Bronchial epithelial cell (primary cell): Measurements from ENCODE around the gene KDM1B. TPM values are rescaled to one million over a fixed set of nuclear protein-coding genes. Genes with fewer than 3 reads are reported as not detected.

Experiments
- DNase-seq: peaks from one replicate; pipeline ENCODE4 v3.0.0-alpha.2; 2010; ENCODE audit warnings: low read depth
- FAIRE-seq: peaks from 2 replicates; lab custom pipeline; 2011; peaks lifted over from hg19 to GRCh38; lab: Jason Lieb, UNC
- H3K27me3 ChIP-seq: 2 replicates; pipeline ENCODE4 v1.5.1; 2011; ENCODE audit warnings: low read length; ENCODE audit not compliant: control insufficient read depth, insufficient read depth
- H3K36me3 ChIP-seq: 2 replicates; pipeline ENCODE4 v1.5.1; 2011; ENCODE audit warnings: low read length; ENCODE audit not compliant: control insufficient read depth, insufficient read depth
- H3K4me3 ChIP-seq: 2 replicates; pipeline ENCODE4 v1.5.1; 2011; ENCODE audit warnings: mild to moderate bottlenecking, low read depth, low read length, control low read depth
- CTCF ChIP-seq: IDR thresholded peaks from 2 replicates; pipeline ENCODE4 v1.5.1; 2011; ENCODE audit warnings: mild to moderate bottlenecking, moderate library complexity, low read length, control low read depth, inconsistent platforms; ENCODE audit not compliant: insufficient read depth, severe bottlenecking
- total RNA-seq: library from RNA; depleted of rRNA; stranded (reverse); fragments of >200 nt; gene quantifications from 2 replicates; pipeline ENCODE4 v1.2.1, GENCODE V29; 2014

The KDM1B gene
- total RNA-seq, 1 donor from 2014 or later = 21.1 TPM

DNA sequence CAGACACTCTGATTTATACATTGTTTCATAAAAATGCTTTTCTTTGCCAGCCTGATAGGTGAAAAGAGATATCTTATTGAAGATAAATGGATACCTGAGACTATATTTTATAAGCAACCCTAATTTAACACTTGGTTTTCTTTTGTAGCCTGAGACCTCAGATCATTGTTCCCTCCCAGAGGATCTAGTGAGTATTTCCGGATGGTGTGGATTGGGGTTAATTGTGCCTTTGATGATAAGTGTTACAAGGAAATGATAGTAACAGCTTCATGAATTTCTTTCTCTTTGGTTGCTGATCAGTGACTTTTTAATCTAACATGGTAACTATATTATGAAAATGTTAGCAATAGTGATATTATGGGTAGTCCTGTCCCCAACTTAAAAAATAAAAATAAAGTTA, 30.4 kb downstream of the KDM1B start:
- no peak for TF ChIP-seq CTCF

GRCh38 chr6:18186033-18186432, 30.8 kb downstream of the KDM1B start:
- Histone ChIP-seq H3K27me3 (no peaks in the 10 kb centered on the region), H3K36me3 (peaks cover 1% of the 10 kb centered on the region), H3K4me3 (no peak overlapping the region)
- FAIRE-seq (no peak), DNase-seq (no peak)
- no peak for TF ChIP-seq CTCF

More for the DNA sequence above, 30.4 kb downstream of the KDM1B start:
- DNase-seq (no peak), FAIRE-seq (no peak)
- Histone ChIP-seq H3K4me3 (no peak overlapping the region), H3K36me3 (peaks cover 1% of the 10 kb centered on the region), H3K27me3 (no peaks in the 10 kb centered on the region)

DNA sequence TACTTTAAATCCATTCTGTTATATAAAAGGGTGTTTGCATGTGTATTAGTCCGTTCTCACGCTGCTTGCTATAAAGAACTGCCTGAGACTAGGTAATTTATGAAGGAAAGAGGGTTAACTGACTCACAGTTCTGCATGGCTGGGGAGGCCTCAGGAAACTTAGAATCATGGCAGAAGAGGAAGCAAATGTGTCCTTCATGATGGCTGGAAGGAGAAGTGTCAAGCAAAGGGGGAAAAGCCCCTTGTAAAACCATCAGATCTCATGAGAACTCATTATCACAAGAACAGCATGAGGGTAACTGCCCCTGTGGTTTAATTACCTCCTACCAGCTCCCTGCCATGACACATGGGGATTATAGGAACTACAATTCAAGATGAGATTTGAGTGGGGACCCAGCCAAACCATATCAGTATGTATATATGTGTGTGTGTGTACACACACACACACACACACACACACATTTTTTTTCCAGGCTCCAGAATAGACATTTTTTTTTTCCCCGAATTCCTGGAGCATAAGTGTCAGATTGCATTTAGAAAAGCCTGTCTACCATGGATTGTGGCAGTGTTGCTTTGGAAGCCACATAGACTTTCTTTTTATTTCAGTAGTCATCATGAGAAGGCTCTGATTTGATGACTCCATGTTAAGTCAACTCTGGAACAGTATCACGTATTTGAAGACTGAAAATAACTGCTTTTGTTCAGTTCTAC, 31.5 kb downstream of the KDM1B start:
- Histone ChIP-seq H3K4me3 (no peak overlapping the region), H3K27me3 (no peaks in the 10 kb centered on the region), H3K36me3 (peaks cover 1% of the 10 kb centered on the region)
- no peak for TF ChIP-seq CTCF
- DNase-seq (no peak), FAIRE-seq (no peak)

GRCh38 chr6:18187701-18188100, 32.5 kb downstream of the KDM1B start:
- Histone ChIP-seq H3K4me3 (no peak overlapping the region), H3K36me3 (peaks cover 1% of the 10 kb centered on the region), H3K27me3 (no peaks in the 10 kb centered on the region)
- no peak for TF ChIP-seq CTCF
- FAIRE-seq (no peak), DNase-seq (no peak)

DNA sequence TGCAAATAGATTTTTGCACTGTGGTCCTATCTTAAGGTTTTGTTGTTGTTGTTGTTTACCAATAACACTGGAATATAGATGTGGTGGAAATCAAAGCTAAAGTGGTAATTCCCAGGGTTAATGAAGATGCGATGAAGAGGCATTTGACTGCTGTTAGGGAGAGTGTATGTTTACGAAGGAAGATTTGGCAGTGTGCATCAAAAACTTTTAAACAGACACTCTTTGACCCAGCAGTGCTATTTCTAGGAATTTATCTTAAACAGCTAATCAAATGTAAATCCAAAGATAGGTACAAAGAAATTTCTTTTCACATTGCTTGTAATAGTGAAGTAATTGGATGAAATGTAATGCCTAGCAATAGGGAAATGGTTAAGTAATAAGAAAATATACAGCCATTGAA, 34.0 kb downstream of the KDM1B start:
- Histone ChIP-seq H3K27me3 (no peaks in the 10 kb centered on the region), H3K4me3 (no peak overlapping the region), H3K36me3 (peaks cover 1% of the 10 kb centered on the region)
- FAIRE-seq = no peak
- TF ChIP-seq CTCF = no peak
- no peak for DNase-seq

GRCh38 chr6:18192026-18192425, 36.8 kb downstream of the KDM1B start:
- no peak for TF ChIP-seq CTCF
- DNase-seq (no peak), FAIRE-seq (no peak)
- Histone ChIP-seq H3K27me3 (no peaks in the 10 kb centered on the region), H3K4me3 (no peak overlapping the region), H3K36me3 (peaks cover 1% of the 10 kb centered on the region)
